Body of pancreas (tissue), 4 donors: ENCODE data around the gene KLHL29.

Experiments
- CTCF ChIP-seq, 7 experiments: fragments of 450-650 bp in 4 of 7; fragments of 200-600 bp in 3 of 7; sonication (generic) in 3 of 7; IDR thresholded peaks; one replicate each; pipeline ENCODE4 v1.5.1; 2016 to 2019; ENCODE audit warnings: antibody characterized with exemption in 7 of 7
- POLR2A ChIP-seq, 3 donors: fragments of 450-650 bp; IDR thresholded peaks; one replicate each; pipeline ENCODE4 v1.6.1; 2016; ENCODE audit warnings: antibody characterized with exemption in 3 of 3, mild to moderate bottlenecking in 2 of 3

GRCh38 chr2:23500836-23501235 lies 115.9 kb downstream of the KLHL29 start:
- TF ChIP-seq CTCF (IDR thresholded peaks at IDR 0.05), result no peak
- TF ChIP-seq POLR2A (IDR thresholded peaks at IDR 0.05), result no peak
